Neural cell (in vitro differentiated cells): Measurements from ENCODE around the gene ATOH1. TPM values are rescaled to one million over a fixed set of nuclear protein-coding genes. Genes with fewer than 3 reads are reported as not detected.

Source experiments
- H2AFZ ChIP-seq: fragments of 200-600, 300-800 bp; sonication (generic), shearing (Covaris generic); 2 replicates; pipeline ENCODE4 v1.6.0; 2014; ENCODE audit warnings: low read depth, mild to moderate bottlenecking, antibody characterized with exemption, low read length, moderate library complexity
- H3F3A ChIP-seq: fragments of 200-600 bp; shearing (Covaris generic); 2 replicates; pipeline ENCODE4 v1.6.1; 2016; ENCODE audit warnings: mild to moderate bottlenecking, moderate library complexity, mixed read lengths, antibody characterized with exemption, low read length; ENCODE audit not compliant: insufficient read depth, poor library complexity, severe bottlenecking
- H3K27ac ChIP-seq: fragments of 200-600, 300-800 bp; sonication (generic), shearing (Covaris generic); 2 replicates; pipeline ENCODE4 v1.5.1; 2014; ENCODE audit warnings: mild to moderate bottlenecking, low read length, moderate library complexity
- H3K27me3 ChIP-seq: fragments of 300-800, 200-600 bp; sonication (generic), shearing (Covaris generic); 2 replicates; pipeline ENCODE4 v1.6.0; 2014; ENCODE audit warnings: mild to moderate bottlenecking, low read depth, low read length, moderate library complexity; ENCODE audit not compliant: insufficient read depth
- H3K36me3 ChIP-seq: fragments of 300-800, 200-600 bp; sonication (generic), shearing (Covaris generic); 2 replicates; pipeline ENCODE4 v1.5.1; 2014; ENCODE audit warnings: mild to moderate bottlenecking, antibody characterized with exemption, low read length, moderate library complexity; ENCODE audit not compliant: insufficient read depth
- H3K4me2 ChIP-seq: fragments of 300-800, 200-600 bp; sonication (generic), shearing (Covaris generic); 2 replicates; pipeline ENCODE4 v1.6.0; 2014; ENCODE audit warnings: mild to moderate bottlenecking, low read length
- H3K4me3 ChIP-seq: fragments of 300-800, 200-600 bp; sonication (generic), shearing (Covaris generic); 2 replicates; pipeline ENCODE4 v1.5.1; 2014; ENCODE audit warnings: mild to moderate bottlenecking, low read length, moderate library complexity
- H3K79me2 ChIP-seq: fragments of 200-600 bp; shearing (Covaris generic); replicated peaks from 2 replicates; pipeline ENCODE4 v1.6.0; 2014; ENCODE audit warnings: mild to moderate bottlenecking, low read length, moderate library complexity; ENCODE audit not compliant: insufficient read depth
- H3K9ac ChIP-seq: fragments of 300-800, 200-600 bp; sonication (generic), shearing (Covaris generic); 2 replicates; pipeline ENCODE4 v1.6.1; 2016; ENCODE audit warnings: mild to moderate bottlenecking, low read length, mixed read lengths
- H3K9me2 ChIP-seq: fragments of 200-600 bp; shearing (Covaris generic); 2 replicates; pipeline ENCODE4 v1.6.1; 2016; ENCODE audit warnings: mild to moderate bottlenecking, low read length, mixed read lengths; ENCODE audit not compliant: insufficient read depth
- H3K9me3 ChIP-seq: fragments of 200-600, 300-800 bp; sonication (generic), shearing (Covaris generic); 2 replicates; pipeline ENCODE4 v1.6.1; 2016; ENCODE audit warnings: mild to moderate bottlenecking, mixed run types, low read length, moderate library complexity, mixed read lengths
- H4K20me1 ChIP-seq: fragments of 200-600 bp; shearing (Covaris generic); 2 replicates; pipeline ENCODE4 v1.6.1; 2016; ENCODE audit warnings: mild to moderate bottlenecking, mixed run types; ENCODE audit not compliant: insufficient read depth
- EP300 ChIP-seq: fragments of 450-650 bp; conservative IDR thresholded peaks from 2 replicates; pipeline ENCODE4 v1.6.1; 2014; ENCODE audit warnings: antibody characterized with exemption, mild to moderate bottlenecking, moderate library complexity; ENCODE audit not compliant: poor library complexity, severe bottlenecking
- EZH2 ChIP-seq: fragments of 200-600, 300-800 bp; shearing (Covaris generic), sonication (generic); IDR thresholded peaks from 2 replicates; pipeline ENCODE4 v1.6.1; 2014; ENCODE audit warnings: antibody characterized with exemption, low read length, borderline replicate concordance, mild to moderate bottlenecking; ENCODE audit not compliant: insufficient read depth, poor library complexity, severe bottlenecking
- MXI1 ChIP-seq: fragments of 450-650 bp; conservative IDR thresholded peaks from 2 replicates; pipeline ENCODE4 v1.6.1; 2014; ENCODE audit warnings: antibody characterized with exemption, mild to moderate bottlenecking; ENCODE audit not compliant: poor library complexity, severe bottlenecking
- POLR2AphosphoS5 ChIP-seq: IDR thresholded peaks from 2 replicates; pipeline ENCODE4 v1.6.1; 2012
- RAD21 ChIP-seq: fragments of 450-650 bp; conservative IDR thresholded peaks from 2 replicates; pipeline ENCODE4 v1.6.1; 2014; ENCODE audit warnings: antibody characterized with exemption, mild to moderate bottlenecking, moderate library complexity
- REST ChIP-seq: IDR thresholded peaks from 2 replicates; pipeline ENCODE4 v1.6.1; 2012; ENCODE audit warnings: borderline replicate concordance
- SMC3 ChIP-seq: fragments of 450-650 bp; conservative IDR thresholded peaks from 2 replicates; pipeline ENCODE4 v1.6.1; 2014; ENCODE audit warnings: antibody characterized with exemption, mild to moderate bottlenecking, moderate library complexity; ENCODE audit not compliant: poor library complexity
- TAF1 ChIP-seq: IDR thresholded peaks from 2 replicates; pipeline ENCODE4 v1.6.1; 2012; ENCODE audit warnings: low read depth
- polyA plus RNA-seq: library from polyadenylated mRNA; depleted of rRNA; stranded (reverse); fragments of >200 nt; gene quantifications from 2 replicates; pipeline ENCODE4 v1.2.3, GENCODE V29; 2014
- TF ChIP-seq, protein P1 (sequence below): fragments of 450-650 bp; IDR thresholded peaks from 2 replicates; pipeline ENCODE4 v1.5.1; 2014; ENCODE audit warnings: antibody characterized with exemption, mild to moderate bottlenecking, moderate library complexity; ENCODE audit not compliant: poor library complexity, severe bottlenecking

Gene ATOH1
- polyA plus RNA-seq, 1 donor from 2014 or later = 0.22 TPM

- no peak for TF ChIP-seq RAD21
- no peak for TF ChIP-seq POLR2AphosphoS5
- no peak for TF ChIP-seq EZH2
- no peak for TF ChIP-seq EP300
- TF ChIP-seq TAF1 = no peak
- TF ChIP-seq SMC3 = no peak
- no peak for TF ChIP-seq MXI1
- TF ChIP-seq, protein P1, sequence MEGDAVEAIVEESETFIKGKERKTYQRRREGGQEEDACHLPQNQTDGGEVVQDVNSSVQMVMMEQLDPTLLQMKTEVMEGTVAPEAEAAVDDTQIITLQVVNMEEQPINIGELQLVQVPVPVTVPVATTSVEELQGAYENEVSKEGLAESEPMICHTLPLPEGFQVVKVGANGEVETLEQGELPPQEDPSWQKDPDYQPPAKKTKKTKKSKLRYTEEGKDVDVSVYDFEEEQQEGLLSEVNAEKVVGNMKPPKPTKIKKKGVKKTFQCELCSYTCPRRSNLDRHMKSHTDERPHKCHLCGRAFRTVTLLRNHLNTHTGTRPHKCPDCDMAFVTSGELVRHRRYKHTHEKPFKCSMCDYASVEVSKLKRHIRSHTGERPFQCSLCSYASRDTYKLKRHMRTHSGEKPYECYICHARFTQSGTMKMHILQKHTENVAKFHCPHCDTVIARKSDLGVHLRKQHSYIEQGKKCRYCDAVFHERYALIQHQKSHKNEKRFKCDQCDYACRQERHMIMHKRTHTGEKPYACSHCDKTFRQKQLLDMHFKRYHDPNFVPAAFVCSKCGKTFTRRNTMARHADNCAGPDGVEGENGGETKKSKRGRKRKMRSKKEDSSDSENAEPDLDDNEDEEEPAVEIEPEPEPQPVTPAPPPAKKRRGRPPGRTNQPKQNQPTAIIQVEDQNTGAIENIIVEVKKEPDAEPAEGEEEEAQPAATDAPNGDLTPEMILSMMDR = no peak
- no peak for TF ChIP-seq REST
- Histone ChIP-seq H3K9ac (no peak overlapping the region), H3K4me2 (no peak overlapping the region), H3K4me3 (no peak overlapping the region), H3K79me2 (no peaks in the 10 kb centered on the region), H3K9me2 (no peaks in the 10 kb centered on the region), H3F3A (no peaks in the 10 kb centered on the region), H3K27me3 (peaks cover 69% of the 10 kb centered on the region), H3K9me3 (no peaks in the 10 kb centered on the region), H4K20me1 (no peaks in the 10 kb centered on the region), H3K27ac (no peak overlapping the region), H2AFZ (no peak overlapping the region), H3K36me3 (no peaks in the 10 kb centered on the region)
Observed at GRCh38 chr4:93835929-93836328, 7.4 kb downstream of the ATOH1 start.

DNA sequence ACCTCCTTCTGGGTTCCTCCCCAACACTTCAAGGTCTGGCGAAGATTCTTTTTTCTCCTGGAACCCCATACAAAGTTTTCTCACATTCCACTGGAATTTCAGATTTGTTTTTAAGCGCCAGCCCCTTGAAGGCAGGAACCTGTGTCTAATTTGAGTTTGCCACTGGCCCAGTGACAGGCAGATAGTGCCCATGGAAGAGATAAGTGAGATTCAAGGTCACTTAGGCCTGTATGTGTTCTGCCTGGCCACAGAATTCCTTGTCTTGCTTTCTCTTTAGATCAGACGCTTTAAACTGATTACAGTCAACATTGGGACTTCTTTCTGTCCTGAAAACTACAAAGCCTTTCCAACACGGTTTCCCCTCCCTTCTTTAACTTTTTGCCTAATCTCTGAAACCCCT, 11.2 kb downstream of the ATOH1 start:
- H3K4me2 ChIP-seq = no peak overlapping the region
- no peak overlapping the region for H3K4me3 ChIP-seq
- H2AFZ ChIP-seq = no peak overlapping the region
- H3K36me3 ChIP-seq = no peaks in the 10 kb centered on the region
- no peak overlapping the region for H3K27ac ChIP-seq
- H3F3A ChIP-seq = no peaks in the 10 kb centered on the region
- H3K9me2 ChIP-seq = no peaks in the 10 kb centered on the region
- H3K79me2 ChIP-seq = no peaks in the 10 kb centered on the region
- no peak overlapping the region for H3K9ac ChIP-seq
- TF ChIP-seq TAF1 (no peak), POLR2AphosphoS5 (no peak), REST (no peak), MXI1 (no peak), SMC3 (no peak), EP300 (no peak), EZH2 (no peak), RAD21 (no peak)
- TF ChIP-seq, protein P1 = no peak
- peaks cover 31% of the 10 kb centered on the region for H3K27me3 ChIP-seq
- H4K20me1 ChIP-seq = no peaks in the 10 kb centered on the region
- H3K9me3 ChIP-seq = no peaks in the 10 kb centered on the region
